ENCODE data around the gene GHRH.

DNA sequence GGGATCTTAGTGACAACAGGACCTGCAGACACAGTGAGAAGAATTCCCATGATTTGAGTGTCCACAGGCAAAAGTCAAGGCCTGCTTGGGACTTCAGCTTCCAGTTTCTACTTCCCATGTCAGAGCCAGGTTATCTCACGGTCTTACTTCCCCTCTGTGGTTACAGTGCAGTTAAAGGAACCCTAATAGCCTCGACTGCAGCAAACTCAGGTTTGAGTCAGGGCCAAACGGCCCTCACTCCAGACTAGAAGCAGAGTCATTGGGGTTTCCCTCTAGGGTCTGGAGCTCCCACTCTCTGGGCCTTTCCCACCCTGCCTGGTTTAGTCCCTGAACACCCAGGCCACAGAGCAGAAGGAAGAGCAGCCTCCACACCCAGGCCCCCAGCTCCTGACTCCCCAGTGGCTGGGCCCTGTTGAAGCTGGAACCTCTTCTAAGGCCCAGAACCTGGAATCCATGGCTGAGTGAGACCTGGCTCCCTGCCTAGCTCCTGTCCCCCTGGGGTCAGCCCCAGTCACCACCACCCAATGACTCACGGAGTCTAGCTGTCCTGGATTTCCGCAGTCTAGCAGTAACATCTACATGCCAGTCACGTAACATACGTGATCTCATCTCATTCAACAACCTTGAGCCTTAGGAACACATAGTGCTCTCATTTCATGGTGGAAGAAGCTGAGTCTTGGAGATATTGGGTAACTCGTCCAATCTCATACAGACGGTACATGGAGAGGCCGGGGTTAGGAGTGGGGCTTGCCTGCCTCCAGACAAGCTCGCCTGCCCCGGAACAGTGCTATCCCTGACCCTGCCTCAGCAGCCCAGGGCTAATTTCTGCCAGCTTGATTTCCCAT is 9.2 kb upstream of the GHRH start:
- TF ChIP-seq, protein P1, sequence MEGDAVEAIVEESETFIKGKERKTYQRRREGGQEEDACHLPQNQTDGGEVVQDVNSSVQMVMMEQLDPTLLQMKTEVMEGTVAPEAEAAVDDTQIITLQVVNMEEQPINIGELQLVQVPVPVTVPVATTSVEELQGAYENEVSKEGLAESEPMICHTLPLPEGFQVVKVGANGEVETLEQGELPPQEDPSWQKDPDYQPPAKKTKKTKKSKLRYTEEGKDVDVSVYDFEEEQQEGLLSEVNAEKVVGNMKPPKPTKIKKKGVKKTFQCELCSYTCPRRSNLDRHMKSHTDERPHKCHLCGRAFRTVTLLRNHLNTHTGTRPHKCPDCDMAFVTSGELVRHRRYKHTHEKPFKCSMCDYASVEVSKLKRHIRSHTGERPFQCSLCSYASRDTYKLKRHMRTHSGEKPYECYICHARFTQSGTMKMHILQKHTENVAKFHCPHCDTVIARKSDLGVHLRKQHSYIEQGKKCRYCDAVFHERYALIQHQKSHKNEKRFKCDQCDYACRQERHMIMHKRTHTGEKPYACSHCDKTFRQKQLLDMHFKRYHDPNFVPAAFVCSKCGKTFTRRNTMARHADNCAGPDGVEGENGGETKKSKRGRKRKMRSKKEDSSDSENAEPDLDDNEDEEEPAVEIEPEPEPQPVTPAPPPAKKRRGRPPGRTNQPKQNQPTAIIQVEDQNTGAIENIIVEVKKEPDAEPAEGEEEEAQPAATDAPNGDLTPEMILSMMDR (IDR thresholded peaks at IDR 0.05) = no peak
- TF ChIP-seq POLR2A (IDR thresholded peaks at IDR 0.05) (no peak), POLR2AphosphoS5 (IDR thresholded peaks at IDR 0.05; ENCODE audit: insufficient read depth in 1 of 2, low read depth in 1 of 2) (no peak)

All from vagina (tissue), 2 donors.